ENCODE data around the gene MUC20.
"Not testable (repeated sequence)": the region's sequence is repeated elsewhere in the genome, so short reads cannot be mapped to it uniquely, and the experiment has no call there.

MUC20 gene

GRCh38 chr3:195720831-195721506 lies at the start of gene MUC20:
MUC20 (plus strand) TSS chr3:195720978; CDS start chr3:195721008, 30 bp downstream.
- DNase-seq (ENCODE audit: low spot score), result not testable (repeated sequence)

DNA sequence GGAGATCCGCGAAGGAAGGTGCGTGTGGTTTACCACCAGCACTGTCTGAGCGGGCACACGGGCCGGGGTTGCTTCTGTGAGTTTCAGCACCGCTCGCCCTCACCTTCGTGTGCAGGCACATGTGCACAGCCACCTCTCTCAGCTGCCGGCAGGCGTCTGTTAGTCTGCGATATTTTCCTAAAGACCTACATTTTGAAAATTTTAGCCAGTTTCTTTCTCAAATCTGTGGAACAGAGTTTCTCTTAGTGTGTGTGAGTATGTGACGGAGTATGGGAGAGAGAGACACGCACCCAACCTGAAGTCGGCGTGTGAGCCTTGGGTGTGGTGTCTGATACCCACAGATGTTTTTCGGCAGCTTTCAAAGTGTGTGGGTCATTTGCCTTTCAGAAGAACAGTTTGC lies 49.5 kb upstream of the MUC20 start:
- DNase-seq (ENCODE audit: low spot score), result not testable (repeated sequence)

- not testable (repeated sequence) for DNase-seq (ENCODE audit: low spot score)
Observed at GRCh38 chr3:195673711-195674110, 47.1 kb upstream of the MUC20 start.

- not testable (repeated sequence) for DNase-seq (ENCODE audit: low spot score)
Observed at GRCh38 chr3:195678391-195679015, 42.3 kb upstream of the MUC20 start.

DNA sequence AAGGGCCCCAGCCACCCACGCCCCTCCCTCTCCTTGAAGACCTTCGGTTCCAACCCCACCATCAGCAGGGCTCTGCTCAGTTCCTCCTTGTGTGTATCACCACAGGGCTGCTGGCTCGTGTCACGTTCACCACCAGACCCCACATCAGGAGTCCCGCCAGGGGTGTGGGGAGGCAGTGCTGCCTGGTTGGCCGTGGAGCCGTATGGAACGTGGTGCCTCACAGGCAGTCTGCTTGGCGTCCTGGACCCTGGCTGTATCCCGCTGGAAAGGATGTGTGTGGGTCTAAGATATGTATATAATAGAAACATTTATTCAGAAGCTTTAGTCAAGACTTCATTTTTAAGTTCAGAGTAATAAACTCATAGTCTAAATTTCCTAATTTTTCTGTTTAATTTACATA lies 40.1 kb upstream of the MUC20 start:
- not testable (repeated sequence) for DNase-seq (ENCODE audit: low spot score)

DNA sequence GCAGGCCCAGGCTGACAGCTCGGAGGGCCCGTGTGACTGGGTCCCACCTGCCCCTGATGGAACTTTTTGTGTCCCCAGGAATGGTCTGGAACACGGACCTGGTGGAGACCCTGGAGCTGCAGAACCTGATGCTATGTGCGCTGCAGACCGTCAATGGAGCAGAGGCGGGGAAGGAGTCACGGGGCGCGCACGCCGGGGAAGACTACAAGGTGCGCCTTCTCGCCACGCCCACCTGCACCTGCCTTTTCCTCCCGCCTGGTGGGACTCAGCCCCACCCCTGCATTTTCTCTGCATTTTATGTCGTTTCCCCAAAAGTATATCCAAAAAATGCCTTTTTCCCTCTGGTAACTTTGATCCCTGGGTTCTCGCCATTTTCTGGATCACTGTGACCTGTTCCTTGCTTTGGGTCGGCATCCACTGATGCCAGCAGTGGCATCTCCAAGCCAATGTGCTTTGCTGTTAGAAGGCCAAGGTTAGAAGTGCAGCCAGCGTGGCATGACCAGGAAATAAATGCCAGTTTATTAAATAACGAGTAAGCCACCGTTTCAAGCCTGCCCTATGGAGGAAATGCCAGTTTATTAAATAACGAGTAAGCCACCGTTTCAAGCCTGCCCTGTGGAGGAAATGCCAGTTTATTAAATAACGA lies 39.2 kb upstream of the MUC20 start:
- not testable (repeated sequence) for DNase-seq (ENCODE audit: low spot score)

GRCh38 chr3:195682104-195682742 lies 38.6 kb upstream of the MUC20 start:
- not testable (repeated sequence) for DNase-seq (ENCODE audit: low spot score)

- not testable (repeated sequence) for DNase-seq (ENCODE audit: low spot score)
Observed at GRCh38 chr3:195683722-195684526, 36.9 kb upstream of the MUC20 start.

DNA sequence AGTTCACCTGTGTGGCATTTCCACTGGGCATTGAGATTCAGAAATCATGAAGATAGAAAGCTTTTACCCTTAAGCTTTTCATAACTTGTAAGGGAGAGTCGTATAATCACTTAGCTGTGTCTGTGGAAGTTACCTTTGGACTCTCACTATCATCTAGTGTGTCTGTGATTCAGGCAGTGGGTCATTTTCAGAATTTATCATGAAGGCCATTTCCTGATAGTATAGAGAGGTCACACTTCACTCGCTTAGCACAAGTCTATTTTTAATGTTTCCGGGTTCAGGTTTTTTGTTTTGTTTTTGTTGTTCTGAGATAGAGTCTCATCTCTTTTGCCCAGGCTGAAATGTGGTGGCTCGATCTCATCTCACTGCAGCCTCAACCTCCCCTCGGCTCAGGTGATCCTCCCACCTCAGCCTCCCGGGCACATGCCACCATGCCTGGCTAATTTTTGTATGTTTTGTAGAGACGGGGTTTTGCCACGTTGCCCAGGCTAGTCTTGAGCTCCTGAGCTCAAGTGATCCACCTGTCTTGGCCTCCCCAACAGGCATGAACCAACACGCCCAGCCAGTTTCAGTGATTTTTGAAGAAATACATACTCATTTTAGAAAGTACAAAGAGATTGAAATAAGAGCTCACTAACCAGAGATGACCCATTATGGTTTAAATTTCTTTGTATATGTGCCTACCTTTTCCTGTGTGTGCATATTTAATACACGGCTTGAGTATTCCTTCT lies 36.1 kb upstream of the MUC20 start:
- not testable (repeated sequence) for DNase-seq (ENCODE audit: low spot score)

DNA sequence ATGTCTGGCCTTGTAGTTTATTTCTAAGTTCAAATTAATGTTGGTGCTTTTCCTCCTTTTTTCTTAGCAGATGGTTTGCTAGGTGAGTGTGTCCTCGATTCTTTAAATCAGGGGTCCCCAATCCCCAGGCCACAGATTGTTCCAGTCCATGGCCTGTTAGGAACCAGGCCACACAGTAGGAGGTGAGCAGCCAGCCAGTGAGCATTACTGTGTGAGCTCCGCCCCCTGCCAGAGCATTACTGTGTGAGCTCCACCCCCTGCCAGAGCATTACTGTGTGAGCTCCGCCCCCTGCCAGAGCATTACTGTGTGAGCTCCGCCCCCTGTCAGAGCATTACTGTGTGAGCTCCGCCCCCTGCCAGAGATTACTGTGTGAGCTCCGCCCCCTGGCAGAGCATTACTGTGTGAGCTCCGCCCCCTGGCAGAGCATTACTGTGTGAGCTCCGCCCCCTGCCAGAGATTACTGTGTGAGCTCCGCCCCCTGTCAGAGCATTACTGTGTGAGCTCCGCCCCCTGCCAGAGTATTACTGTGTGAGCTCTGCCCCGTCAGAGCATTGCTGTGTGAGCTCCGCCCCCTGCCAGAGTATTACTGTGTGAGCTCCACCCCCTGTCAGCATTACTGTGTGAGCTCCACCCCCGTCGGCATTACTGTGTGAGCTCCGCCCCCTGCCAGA lies 34.1 kb upstream of the MUC20 start:
- DNase-seq (ENCODE audit: low spot score), result not testable (repeated sequence)

- not testable (repeated sequence) for DNase-seq (ENCODE audit: low spot score)
Observed at GRCh38 chr3:195687209-195687760, 33.5 kb upstream of the MUC20 start.

GRCh38 chr3:195688471-195689183 lies 32.2 kb upstream of the MUC20 start:
- not testable (repeated sequence) for DNase-seq (ENCODE audit: low spot score)

GRCh38 chr3:195689184-195690070 lies 31.4 kb upstream of the MUC20 start:
- not testable (repeated sequence) for DNase-seq (ENCODE audit: low spot score)

GRCh38 chr3:195690951-195691350 lies 29.8 kb upstream of the MUC20 start:
- DNase-seq (ENCODE audit: low spot score), result no peak

DNA sequence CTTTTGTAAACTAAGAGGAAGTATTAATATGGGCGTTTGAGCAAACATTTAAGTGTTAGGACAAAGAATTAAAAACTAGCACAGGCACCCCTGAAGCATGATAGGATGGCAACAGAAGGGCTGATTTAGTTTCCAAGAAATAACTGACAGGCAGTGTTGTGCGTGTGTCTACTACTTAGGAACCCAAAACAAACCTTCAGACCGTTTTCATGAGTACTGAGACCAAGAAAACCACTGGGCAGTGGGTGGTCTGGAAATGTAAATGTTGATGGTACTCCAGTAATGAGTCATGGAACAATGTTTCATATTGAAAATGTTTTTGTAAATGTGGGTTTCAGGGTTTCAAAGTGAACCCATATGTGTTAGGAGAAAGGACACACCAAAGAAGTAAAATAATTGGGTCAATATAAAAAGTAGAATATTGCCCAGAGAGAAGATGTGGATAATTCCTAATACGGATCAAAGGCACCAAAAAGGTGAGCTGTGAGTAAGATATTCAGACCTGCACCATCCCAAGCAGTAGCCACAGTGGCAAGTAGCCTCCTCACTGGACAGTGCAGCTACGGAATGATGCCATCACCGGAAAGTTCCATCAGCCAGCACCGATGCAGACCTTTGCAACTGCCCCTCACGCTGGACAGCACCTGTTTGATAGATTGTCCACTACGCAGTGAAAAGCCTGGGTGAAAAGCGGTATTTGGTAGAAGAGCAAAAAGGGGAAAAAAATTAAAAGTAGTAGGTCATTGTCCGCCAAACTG lies 29.0 kb upstream of the MUC20 start:
- DNase-seq (ENCODE audit: low spot score), result not testable (repeated sequence)

- no peak for DNase-seq (ENCODE audit: low spot score)
Observed at GRCh38 chr3:195692354-195692685, 28.5 kb upstream of the MUC20 start.

DNA sequence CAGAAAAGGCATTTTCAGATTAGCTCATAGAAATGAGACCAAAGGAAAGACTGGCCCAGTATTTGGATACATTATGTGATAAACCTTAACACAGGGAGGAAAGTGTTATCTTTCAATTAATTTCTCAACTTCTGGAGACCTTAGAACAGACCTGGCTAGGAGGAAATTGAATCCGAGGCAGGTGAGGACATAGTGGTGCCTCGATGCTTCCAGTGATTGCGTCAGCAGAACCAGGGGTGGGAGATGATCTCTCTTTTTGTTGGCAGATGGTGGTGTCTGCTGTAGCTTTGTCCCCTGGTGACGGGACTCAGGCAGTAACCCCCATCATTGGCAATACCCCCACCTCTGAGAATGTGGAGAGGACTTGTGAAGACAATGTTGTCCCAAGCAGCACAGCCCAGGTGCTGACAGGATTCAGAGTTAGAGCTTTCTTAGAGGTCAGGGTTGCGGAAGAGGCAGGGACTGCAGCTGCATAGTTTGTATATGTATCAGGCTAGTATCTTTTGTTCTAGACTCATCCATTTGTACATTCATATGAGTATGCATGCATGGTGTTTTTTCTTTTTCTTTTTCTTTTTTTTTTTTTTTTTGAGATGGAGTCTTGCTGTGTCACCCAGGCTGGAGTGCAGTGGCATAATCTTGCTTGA lies 27.9 kb upstream of the MUC20 start:
- DNase-seq (ENCODE audit: low spot score), result no peak
